VCaP (cell line): ENCODE measurements around the gene FAM221A.
"Not testable (repeated sequence)": the region's sequence is repeated elsewhere in the genome, so short reads cannot be mapped to it uniquely, and the experiment has no call there.

ENCODE experiments used
- H3K27ac ChIP-seq: fragments of 450-650 bp; 2 replicates; pipeline ENCODE4 v1.5.1; 2017
- CTCF ChIP-seq: fragments of 450-650 bp; conservative IDR thresholded peaks from 2 replicates; pipeline ENCODE4 v1.5.1; 2017; ENCODE audit warnings: mild to moderate bottlenecking, moderate library complexity

The FAM221A gene

GRCh38 chr7:23715099-23715498, 35.1 kb downstream of the FAM221A start:
- TF ChIP-seq CTCF: no peak
- no peak overlapping the region for H3K27ac ChIP-seq

GRCh38 chr7:23717788-23718187, 37.8 kb downstream of the FAM221A start:
- no peak for TF ChIP-seq CTCF
- H3K27ac ChIP-seq: no peak overlapping the region

- no peak for TF ChIP-seq CTCF
- no peak overlapping the region for H3K27ac ChIP-seq
These were observed 41.5 kb downstream of the FAM221A start for GRCh38 chr7:23721456-23721855.

GRCh38 chr7:23722587-23723216, 42.7 kb downstream of the FAM221A start:
- H3K27ac ChIP-seq: not testable (repeated sequence)

- not testable (repeated sequence) for H3K27ac ChIP-seq
These were observed 44.1 kb downstream of the FAM221A start for GRCh38 chr7:23724113-23724512.

GRCh38 chr7:23742051-23742450, 62.1 kb downstream of the FAM221A start:
- TF ChIP-seq CTCF: no peak
- no peak overlapping the region for H3K27ac ChIP-seq

- TF ChIP-seq CTCF: no peak
- H3K27ac ChIP-seq: no peak overlapping the region
These were observed 63.2 kb downstream of the FAM221A start for GRCh38 chr7:23743226-23743625.

GRCh38 chr7:23746629-23747028, 66.6 kb downstream of the FAM221A start:
- no peak for TF ChIP-seq CTCF
- H3K27ac ChIP-seq: no peak overlapping the region

GRCh38 chr7:23751852-23752251, 71.9 kb downstream of the FAM221A start:
- TF ChIP-seq CTCF: no peak

More at GRCh38 chr7:23751852-23752251, 71.9 kb downstream of the FAM221A start:
- no peak overlapping the region for H3K27ac ChIP-seq
